Left ventricle myocardium inferior (tissue), 1 donor: ENCODE data around the gene SLC1A2. TPM values are rescaled to one million over a fixed set of nuclear protein-coding genes. Genes with fewer than 3 reads are reported as not detected.

Experiments
- DNase-seq: peaks from one replicate; pipeline ENCODE4 v3.0.0-alpha.2; 2020
- H3K27ac ChIP-seq: fragments of 200-600 bp; replicated peaks from 2 replicates; pipeline ENCODE4 v1.8.0; 2021
- H3K27me3 ChIP-seq: fragments of 200-600 bp; 2 replicates; pipeline ENCODE4 v1.8.0; 2021; ENCODE audit warnings: low read depth
- H3K36me3 ChIP-seq: fragments of 200-600 bp; 2 replicates; pipeline ENCODE4 v1.8.0; 2021
- H3K4me1 ChIP-seq: fragments of 200-600 bp; 2 replicates; pipeline ENCODE4 v1.8.0; 2021
- H3K4me3 ChIP-seq: fragments of 200-600 bp; 2 replicates; pipeline ENCODE4 v1.8.0; 2021; ENCODE audit warnings: mild to moderate bottlenecking, moderate library complexity
- H3K9me3 ChIP-seq: fragments of 200-600 bp; replicated peaks from 2 replicates; pipeline ENCODE4 v1.8.0; 2021
- CTCF ChIP-seq: fragments of 200-600 bp; IDR thresholded peaks from 2 replicates; pipeline ENCODE4 v1.8.0; 2021; ENCODE audit warnings: antibody characterized with exemption, mild to moderate bottlenecking, borderline replicate concordance
- intact Hi-C: fragments of 100-400 bp; cut with micrococcal nuclease; formaldehyde crosslinking; loops from one replicate; pipeline ENCODE4 v1.11.0; 2022
- total RNA-seq: library from RNA; stranded (reverse); fragmentation: NEBNext Ultra II Directional; extraction: Animal tissue kit (Norgen Biotek cat#: 25700); gene quantifications from one replicate; pipeline ENCODE4 v1.2.1, GENCODE V29; 2021
- donor health status: DM: no; HTN: yes; CAD: no; lungs with severe emphysema.

Gene SLC1A2
- total RNA-seq, 1 donor from 2014 or later: 8.4 TPM

DNA sequence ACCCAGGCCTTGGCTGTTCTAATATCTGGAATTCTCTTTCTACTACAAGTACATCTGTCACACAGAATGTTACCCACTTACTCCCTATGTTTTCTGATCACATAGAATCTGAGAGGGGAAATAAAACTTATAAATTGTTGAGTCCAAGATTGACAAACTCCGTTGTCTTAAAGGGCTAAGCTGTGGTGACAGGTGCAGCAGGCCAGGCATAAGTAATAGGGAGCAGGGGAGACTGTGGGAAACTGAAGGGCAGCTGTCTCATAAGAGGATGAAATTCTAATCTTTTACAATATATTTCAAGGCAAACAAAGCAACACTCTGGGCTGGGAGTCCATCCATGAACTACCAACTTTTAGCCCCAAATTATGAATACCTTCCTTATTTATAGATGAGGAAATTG, 133.9 kb downstream of the SLC1A2 start:
- intact Hi-C loops: no loop called here
- Histone ChIP-seq H3K4me3 (no peak overlapping the region), H3K27ac (no peak overlapping the region), H3K4me1 (peaks cover 24% of the 10 kb centered on the region), H3K36me3 (peaks cover 8% of the 10 kb centered on the region), H3K27me3 (no peaks in the 10 kb centered on the region), H3K9me3 (no peaks in the 10 kb centered on the region)
- no peak for DNase-seq
- TF ChIP-seq CTCF: no peak

DNA sequence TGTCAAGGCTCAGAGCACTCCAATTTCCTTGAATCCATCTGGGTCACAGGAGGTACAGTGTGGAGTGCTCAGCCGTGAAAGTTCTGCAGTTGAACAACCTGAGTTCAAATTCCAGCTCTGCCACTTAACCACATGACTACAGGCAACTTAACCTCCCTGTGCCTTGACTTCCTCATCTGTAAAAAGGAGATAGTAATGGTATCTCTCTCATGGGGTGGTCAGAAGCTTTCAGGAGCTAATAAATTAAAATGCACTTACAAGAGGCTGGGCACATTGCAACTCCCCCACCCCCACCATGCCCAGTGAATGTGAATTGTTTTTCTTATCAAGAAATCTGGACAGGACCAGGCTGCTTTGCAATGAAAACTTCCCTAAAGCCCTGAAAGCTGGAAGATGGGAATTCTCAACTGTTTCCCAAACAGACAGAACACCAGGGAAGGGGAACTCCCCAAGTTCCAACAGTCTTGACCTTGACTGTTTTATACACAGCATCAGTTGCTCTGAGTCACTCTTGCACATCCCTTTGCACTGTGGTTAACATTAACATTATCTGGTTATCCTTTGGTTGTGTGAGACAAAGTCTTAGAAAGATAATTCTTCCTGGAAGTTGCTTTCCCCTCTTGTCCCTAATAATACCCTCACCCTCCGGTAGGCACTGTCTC, 137.0 kb downstream of the SLC1A2 start:
- Histone ChIP-seq H3K4me3 (no peak overlapping the region), H3K4me1 (peaks cover 24% of the 10 kb centered on the region), H3K27ac (peak overlapping the region; percentile 58), H3K36me3 (peaks cover 8% of the 10 kb centered on the region), H3K27me3 (no peaks in the 10 kb centered on the region), H3K9me3 (no peaks in the 10 kb centered on the region)
- no peak for TF ChIP-seq CTCF
- intact Hi-C loops: no loop called here
- no peak for DNase-seq

GRCh38 chr11:35281169-35281688, 138.1 kb downstream of the SLC1A2 start:
- no peak for TF ChIP-seq CTCF
- intact Hi-C loops: no loop called here
- Histone ChIP-seq H3K4me3 (no peak overlapping the region), H3K4me1 (peaks cover 24% of the 10 kb centered on the region), H3K27me3 (no peaks in the 10 kb centered on the region), H3K9me3 (no peaks in the 10 kb centered on the region), H3K27ac (peak overlapping the region; percentile 58), H3K36me3 (peaks cover 2% of the 10 kb centered on the region)
- no peak for DNase-seq

- H3K36me3 ChIP-seq: no peaks in the 10 kb centered on the region
- DNase-seq: no peak
- intact Hi-C loops: no loop called here
- no peak for TF ChIP-seq CTCF
- peaks cover 24% of the 10 kb centered on the region for H3K4me1 ChIP-seq
- no peaks in the 10 kb centered on the region for H3K9me3 ChIP-seq
- no peaks in the 10 kb centered on the region for H3K27me3 ChIP-seq
- no peak overlapping the region for H3K4me3 ChIP-seq
- peak overlapping the region; percentile 58 for H3K27ac ChIP-seq
Observed at GRCh38 chr11:35280727-35281126, 138.6 kb downstream of the SLC1A2 start.

GRCh38 chr11:35277827-35278226, 141.5 kb downstream of the SLC1A2 start:
- no peak for TF ChIP-seq CTCF
- H3K4me1 ChIP-seq: peaks cover 33% of the 10 kb centered on the region
- H3K27me3 ChIP-seq: no peaks in the 10 kb centered on the region
- H3K27ac ChIP-seq: no peak overlapping the region
- H3K9me3 ChIP-seq: no peaks in the 10 kb centered on the region
- no peak overlapping the region for H3K4me3 ChIP-seq
- intact Hi-C loops: no loop called here
- no peaks in the 10 kb centered on the region for H3K36me3 ChIP-seq
- DNase-seq: no peak
